Heart left ventricle (tissue), 13 donors: ENCODE results near the gene BST1.

Experiments
- POLR2A ChIP-seq, 2 donors: fragments of 450-650 bp; IDR thresholded peaks; one replicate each; pipeline ENCODE4 v1.6.1; 2017; ENCODE audit warnings: antibody characterized with exemption in 2 of 2, mild to moderate bottlenecking in 2 of 2, moderate library complexity in 2 of 2
- TF ChIP-seq, protein P1 (sequence below), 12 donors: fragments of 200-600 bp; sonication (generic) in 4 of 12; IDR thresholded peaks; one replicate each; pipeline versions ENCODE4 v1.5.0 to v1.8.0; 2018 to 2022; ENCODE audit warnings: antibody characterized with exemption in 12 of 12, mild to moderate bottlenecking in 5 of 12
- donor health status: ischemic (EF 13 %, LVEDD 7.1; RV severe dilation, severe dysfunction).
- donor health status: DM: no; HTN: yes; CAD: no.
- donor health status: DM: no; HTN: no; CAD: no.
- donor health status: ischemic (EF 25% LVEDD 6.9; RV normal size, moderate dysfunction).
- donor health status: ischemic (EF 25% LVEDD 5.7; RV mildly dilated, moderate dysfunction).
- donor health status: ischemic (EF 35%, LVEDD 5.7; RV mildly dilated, moderate dysfunction).
- donor health status: nonischemic (EF 11% LVEDD 7.7; RV severe dilation, severe dysfunction).
- donor health status: DM: yes; HTN: yes; CAD: no.
- donor health status: PGD.
- donor health status: ischemic (EF 29% LVEDD 5.4; RV normal size, mild dysfunction).
- donor health status: nonischemic (EF 23%, LVEDD 6.1; RV moderate dilation, normal function).

GRCh38 chr4:15753081-15753480 lies 50.2 kb downstream of the BST1 start:
- TF ChIP-seq POLR2A (IDR thresholded peaks at IDR 0.05) = no peak
- TF ChIP-seq, protein P1, sequence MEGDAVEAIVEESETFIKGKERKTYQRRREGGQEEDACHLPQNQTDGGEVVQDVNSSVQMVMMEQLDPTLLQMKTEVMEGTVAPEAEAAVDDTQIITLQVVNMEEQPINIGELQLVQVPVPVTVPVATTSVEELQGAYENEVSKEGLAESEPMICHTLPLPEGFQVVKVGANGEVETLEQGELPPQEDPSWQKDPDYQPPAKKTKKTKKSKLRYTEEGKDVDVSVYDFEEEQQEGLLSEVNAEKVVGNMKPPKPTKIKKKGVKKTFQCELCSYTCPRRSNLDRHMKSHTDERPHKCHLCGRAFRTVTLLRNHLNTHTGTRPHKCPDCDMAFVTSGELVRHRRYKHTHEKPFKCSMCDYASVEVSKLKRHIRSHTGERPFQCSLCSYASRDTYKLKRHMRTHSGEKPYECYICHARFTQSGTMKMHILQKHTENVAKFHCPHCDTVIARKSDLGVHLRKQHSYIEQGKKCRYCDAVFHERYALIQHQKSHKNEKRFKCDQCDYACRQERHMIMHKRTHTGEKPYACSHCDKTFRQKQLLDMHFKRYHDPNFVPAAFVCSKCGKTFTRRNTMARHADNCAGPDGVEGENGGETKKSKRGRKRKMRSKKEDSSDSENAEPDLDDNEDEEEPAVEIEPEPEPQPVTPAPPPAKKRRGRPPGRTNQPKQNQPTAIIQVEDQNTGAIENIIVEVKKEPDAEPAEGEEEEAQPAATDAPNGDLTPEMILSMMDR (IDR thresholded peaks at IDR 0.05) = no peak
